ENCODE measurements around the gene LIMS1. TPM values are rescaled to one million over a fixed set of nuclear protein-coding genes. Genes with fewer than 3 reads are reported as not detected.
A peak's percentile ranks its signal among the peaks of the same experiment; 100 is the strongest.
"Not testable (repeated sequence)": the region's sequence is repeated elsewhere in the genome, so short reads cannot be mapped to it uniquely, and the experiment has no call there.

The LIMS1 gene
- total RNA-seq, 1 experiment from 2014 or later = 70.9 TPM

GRCh38 chr2:108653849-108654248 lies 119.6 kb downstream of the LIMS1 start:
- Mint-ChIP-seq H3K4me1 (ENCODE audit: insufficient read depth, unreplicated experiment) (peaks cover 19% of the 10 kb centered on the region), H3K36me3 (ENCODE audit: insufficient read depth, unreplicated experiment) (peaks cover 12% of the 10 kb centered on the region), H3K4me3 (ENCODE audit: unreplicated experiment) (peak overlapping the region; percentile 57), H3K27ac (ENCODE audit: low read depth, unreplicated experiment) (peak overlapping the region; percentile 92)
- H3K27me3 Mint-ChIP-seq (ENCODE audit: insufficient read depth, unreplicated experiment); DNase-seq (ENCODE audit: unreplicated experiment); BruUV-seq (replicated peaks); H3K9me3 Mint-ChIP-seq (ENCODE audit: unreplicated experiment); intact Hi-C loops (cut with micrococcal nuclease): not testable (repeated sequence)
- POLR2A ChIA-PET = interaction anchor here (0.7 kb wide), 1 partner anchor 18 kb away, joined by 3 read pairs; no protein-coding TSS in a partner anchor
- CTCF ChIA-PET = interaction anchor here (0.5 kb wide), 1 partner anchor 62 kb away, joined by 3 read pairs; no protein-coding TSS in a partner anchor

- Mint-ChIP-seq H3K4me3 (ENCODE audit: unreplicated experiment) (peak overlapping the region; percentile 68), H3K27ac (ENCODE audit: low read depth, unreplicated experiment) (peak overlapping the region; percentile 92), H3K36me3 (ENCODE audit: insufficient read depth, unreplicated experiment) (peaks cover 12% of the 10 kb centered on the region), H3K4me1 (ENCODE audit: insufficient read depth, unreplicated experiment) (peaks cover 19% of the 10 kb centered on the region)
- peak; percentile 44 for DNase-seq (ENCODE audit: unreplicated experiment)
- ChIA-PET POLR2A (interaction anchor here (0.7 kb wide), 1 partner anchor 18 kb away, joined by 3 read pairs; no protein-coding TSS in a partner anchor), CTCF (interaction anchor here (0.5 kb wide), 1 partner anchor 62 kb away, joined by 3 read pairs; no protein-coding TSS in a partner anchor)
- BruUV-seq (replicated peaks); H3K9me3 Mint-ChIP-seq (ENCODE audit: unreplicated experiment); intact Hi-C loops (cut with micrococcal nuclease); H3K27me3 Mint-ChIP-seq (ENCODE audit: insufficient read depth, unreplicated experiment): not testable (repeated sequence)
Observed at GRCh38 chr2:108654521-108655125, 120.4 kb downstream of the LIMS1 start.

- CTCF ChIA-PET; BruUV-seq (replicated peaks); DNase-seq (ENCODE audit: unreplicated experiment); intact Hi-C loops (cut with micrococcal nuclease); POLR2A ChIA-PET; H3K27me3 Mint-ChIP-seq (ENCODE audit: insufficient read depth, unreplicated experiment); H3K9me3 Mint-ChIP-seq (ENCODE audit: unreplicated experiment): not testable (repeated sequence)
- Mint-ChIP-seq H3K27ac (ENCODE audit: low read depth, unreplicated experiment) (peak overlapping the region; percentile 92), H3K4me1 (ENCODE audit: insufficient read depth, unreplicated experiment) (peaks cover 19% of the 10 kb centered on the region), H3K36me3 (ENCODE audit: insufficient read depth, unreplicated experiment) (peaks cover 10% of the 10 kb centered on the region), H3K4me3 (ENCODE audit: unreplicated experiment) (peak overlapping the region; percentile 68)
Observed at GRCh38 chr2:108655270-108655669, 121.0 kb downstream of the LIMS1 start.

GRCh38 chr2:108656282-108656681 lies 122.0 kb downstream of the LIMS1 start:
- H3K27ac Mint-ChIP-seq (ENCODE audit: low read depth, unreplicated experiment); H3K27me3 Mint-ChIP-seq (ENCODE audit: insufficient read depth, unreplicated experiment); BruUV-seq (replicated peaks); DNase-seq (ENCODE audit: unreplicated experiment); H3K9me3 Mint-ChIP-seq (ENCODE audit: unreplicated experiment); intact Hi-C loops (cut with micrococcal nuclease); H3K4me3 Mint-ChIP-seq (ENCODE audit: unreplicated experiment); POLR2A ChIA-PET; CTCF ChIA-PET; H3K36me3 Mint-ChIP-seq (ENCODE audit: insufficient read depth, unreplicated experiment): not testable (repeated sequence)
- H3K4me1 Mint-ChIP-seq (ENCODE audit: insufficient read depth, unreplicated experiment) = peaks cover 17% of the 10 kb centered on the region

GRCh38 chr2:108657517-108657916 lies 123.2 kb downstream of the LIMS1 start:
- POLR2A ChIA-PET; H3K27ac Mint-ChIP-seq (ENCODE audit: low read depth, unreplicated experiment); H3K4me3 Mint-ChIP-seq (ENCODE audit: unreplicated experiment); CTCF ChIA-PET; BruUV-seq (replicated peaks); intact Hi-C loops (cut with micrococcal nuclease); H3K9me3 Mint-ChIP-seq (ENCODE audit: unreplicated experiment); H3K27me3 Mint-ChIP-seq (ENCODE audit: insufficient read depth, unreplicated experiment); DNase-seq (ENCODE audit: unreplicated experiment): not testable (repeated sequence)
- H3K36me3 Mint-ChIP-seq (ENCODE audit: insufficient read depth, unreplicated experiment) = peaks cover 12% of the 10 kb centered on the region
- peaks cover 23% of the 10 kb centered on the region for H3K4me1 Mint-ChIP-seq (ENCODE audit: insufficient read depth, unreplicated experiment)

GRCh38 chr2:108658553-108658952 lies 124.3 kb downstream of the LIMS1 start:
- intact Hi-C loops (cut with micrococcal nuclease); CTCF ChIA-PET: not testable (repeated sequence)

GRCh38 chr2:108661493-108661892 lies 127.2 kb downstream of the LIMS1 start:
- DNase-seq (ENCODE audit: unreplicated experiment); intact Hi-C loops (cut with micrococcal nuclease); BruUV-seq (replicated peaks); H3K9me3 Mint-ChIP-seq (ENCODE audit: unreplicated experiment); H3K27me3 Mint-ChIP-seq (ENCODE audit: insufficient read depth, unreplicated experiment); H3K4me3 Mint-ChIP-seq (ENCODE audit: unreplicated experiment): not testable (repeated sequence)
- ChIA-PET POLR2A (interaction anchor here (0.6 to 1.5 kb wide), 2 partner anchors 58 to 68 kb away, joined by 4 to 5 read pairs; partner anchors contain the start of gene RANBP2), CTCF (interaction anchor here (0.6 to 0.9 kb wide), 2 partner anchors 24 to 63 kb away, joined by 3 to 4 read pairs; no protein-coding TSS in a partner anchor)
- Mint-ChIP-seq H3K36me3 (ENCODE audit: insufficient read depth, unreplicated experiment) (peaks cover 13% of the 10 kb centered on the region), H3K27ac (ENCODE audit: low read depth, unreplicated experiment) (peak overlapping the region; percentile 22), H3K4me1 (ENCODE audit: insufficient read depth, unreplicated experiment) (peaks cover 17% of the 10 kb centered on the region)

More at GRCh38 chr2:108658553-108658952, 124.3 kb downstream of the LIMS1 start:
- H3K9me3 Mint-ChIP-seq (ENCODE audit: unreplicated experiment); H3K27ac Mint-ChIP-seq (ENCODE audit: low read depth, unreplicated experiment); BruUV-seq (replicated peaks); POLR2A ChIA-PET; H3K27me3 Mint-ChIP-seq (ENCODE audit: insufficient read depth, unreplicated experiment); DNase-seq (ENCODE audit: unreplicated experiment); H3K4me3 Mint-ChIP-seq (ENCODE audit: unreplicated experiment): not testable (repeated sequence)
- H3K36me3 Mint-ChIP-seq (ENCODE audit: insufficient read depth, unreplicated experiment) = peaks cover 20% of the 10 kb centered on the region
- H3K4me1 Mint-ChIP-seq (ENCODE audit: insufficient read depth, unreplicated experiment) = peaks cover 25% of the 10 kb centered on the region

GRCh38 chr2:108662207-108662612 lies 127.9 kb downstream of the LIMS1 start:
- H3K9me3 Mint-ChIP-seq (ENCODE audit: unreplicated experiment); BruUV-seq (replicated peaks); H3K27me3 Mint-ChIP-seq (ENCODE audit: insufficient read depth, unreplicated experiment); H3K27ac Mint-ChIP-seq (ENCODE audit: low read depth, unreplicated experiment); intact Hi-C loops (cut with micrococcal nuclease); H3K4me3 Mint-ChIP-seq (ENCODE audit: unreplicated experiment): not testable (repeated sequence)
- Mint-ChIP-seq H3K36me3 (ENCODE audit: insufficient read depth, unreplicated experiment) (peaks cover 13% of the 10 kb centered on the region), H3K4me1 (ENCODE audit: insufficient read depth, unreplicated experiment) (peaks cover 17% of the 10 kb centered on the region)
- DNase-seq (ENCODE audit: unreplicated experiment) = peak; percentile 51
- ChIA-PET POLR2A (interaction anchor here (1.5 kb wide), 1 partner anchor 68 kb away, joined by 5 read pairs; no protein-coding TSS in a partner anchor), CTCF (interaction anchor here (0.9 kb wide), 1 partner anchor 25 kb away, joined by 3 read pairs; no protein-coding TSS in a partner anchor)

- Mint-ChIP-seq H3K36me3 (ENCODE audit: insufficient read depth, unreplicated experiment) (peaks cover 17% of the 10 kb centered on the region), H3K4me1 (ENCODE audit: insufficient read depth, unreplicated experiment) (peaks cover 17% of the 10 kb centered on the region)
- H3K27me3 Mint-ChIP-seq (ENCODE audit: insufficient read depth, unreplicated experiment); BruUV-seq (replicated peaks); H3K9me3 Mint-ChIP-seq (ENCODE audit: unreplicated experiment); H3K4me3 Mint-ChIP-seq (ENCODE audit: unreplicated experiment); DNase-seq (ENCODE audit: unreplicated experiment); H3K27ac Mint-ChIP-seq (ENCODE audit: low read depth, unreplicated experiment); POLR2A ChIA-PET; intact Hi-C loops (cut with micrococcal nuclease): not testable (repeated sequence)
- CTCF ChIA-PET = interaction anchor here (0.8 kb wide), 1 partner anchor 27 kb away, joined by 3 read pairs; no protein-coding TSS in a partner anchor
Observed at GRCh38 chr2:108663346-108663745, 129.1 kb downstream of the LIMS1 start.

Data from MCF 10A (cell line).